Astrocyte (in vitro differentiated cells and primary cell): Measurements from ENCODE around the gene EPS8L1. TPM values are rescaled to one million over a fixed set of nuclear protein-coding genes. Genes with fewer than 3 reads are reported as not detected.

ENCODE experiments used
- DNase-seq: peaks from one replicate; pipeline ENCODE4 v3.0.0-alpha.2; 2010; ENCODE audit warnings: low read depth
- FAIRE-seq: peaks from 2 replicates; lab custom pipeline; 2011; peaks lifted over from hg19 to GRCh38; lab: Jason Lieb, UNC
- H2AFZ ChIP-seq: 2 replicates; pipeline ENCODE4 v1.6.0; 2012; ENCODE audit warnings: low read depth, low read length, inconsistent platforms
- H3K27ac ChIP-seq: 2 replicates; pipeline ENCODE4 v1.5.1; 2011; ENCODE audit warnings: low read depth, low read length, inconsistent platforms
- H3K27me3 ChIP-seq: 2 replicates; pipeline ENCODE4 v1.6.0; 2011; ENCODE audit warnings: low read length, inconsistent platforms; ENCODE audit not compliant: insufficient read depth
- H3K36me3 ChIP-seq: 2 replicates; pipeline ENCODE4 v1.5.1; 2011; ENCODE audit warnings: low read length, inconsistent platforms; ENCODE audit not compliant: insufficient read depth
- H3K4me1 ChIP-seq: 2 replicates; pipeline ENCODE4 v1.5.1; 2011; ENCODE audit warnings: low read length, inconsistent platforms; ENCODE audit not compliant: insufficient read depth
- H3K4me2 ChIP-seq: 2 replicates; pipeline ENCODE4 v1.6.0; 2012; ENCODE audit warnings: low read length, inconsistent platforms
- H3K4me3 ChIP-seq: 2 replicates; pipeline ENCODE4 v1.5.1; 2011; ENCODE audit warnings: low read depth, mild to moderate bottlenecking, low read length, inconsistent platforms; ENCODE audit not compliant: insufficient read depth
- H3K79me2 ChIP-seq: 2 replicates; pipeline ENCODE4 v1.6.0; 2012; ENCODE audit warnings: mild to moderate bottlenecking, low read length, inconsistent platforms; ENCODE audit not compliant: insufficient read depth
- H3K9ac ChIP-seq: 2 replicates; pipeline ENCODE4 v1.6.0; 2012; ENCODE audit warnings: mild to moderate bottlenecking, low read length, inconsistent platforms
- H3K9me3 ChIP-seq: 2 replicates; pipeline ENCODE4 v1.5.1; 2012; ENCODE audit warnings: low read depth, mild to moderate bottlenecking, low read length, inconsistent platforms; ENCODE audit not compliant: insufficient read depth
- H4K20me1 ChIP-seq: 2 replicates; pipeline ENCODE4 v1.6.0; 2012; ENCODE audit warnings: low read length, inconsistent platforms; ENCODE audit not compliant: insufficient read depth
- H3K27ac Mint-ChIP-seq: one replicate; pipeline ENCODE4 v1.8.0; 2021; ENCODE audit warnings: mild to moderate bottlenecking, mixed read lengths; ENCODE audit not compliant: unreplicated experiment
- H3K27me3 Mint-ChIP-seq: one replicate; pipeline ENCODE4 v1.8.0; 2021; ENCODE audit warnings: low read depth, mixed read lengths; ENCODE audit not compliant: unreplicated experiment
- H3K36me3 Mint-ChIP-seq: one replicate; pipeline ENCODE4 v1.8.0; 2021; ENCODE audit warnings: low read depth, mixed read lengths; ENCODE audit not compliant: unreplicated experiment
- H3K4me1 Mint-ChIP-seq: one replicate; pipeline ENCODE4 v1.8.0; 2021; ENCODE audit warnings: low read depth, mixed read lengths; ENCODE audit not compliant: unreplicated experiment
- H3K4me3 Mint-ChIP-seq: one replicate; pipeline ENCODE4 v1.8.0; 2021; ENCODE audit warnings: mild to moderate bottlenecking, moderate library complexity, mixed read lengths; ENCODE audit not compliant: unreplicated experiment
- H3K9me3 Mint-ChIP-seq: one replicate; pipeline ENCODE4 v1.8.0; 2021; ENCODE audit warnings: mild to moderate bottlenecking, mixed read lengths; ENCODE audit not compliant: unreplicated experiment
- EZH2 ChIP-seq: IDR thresholded peaks from 2 replicates; pipeline ENCODE4 v1.6.1; 2012; ENCODE audit warnings: mild to moderate bottlenecking, low read length, inconsistent platforms; ENCODE audit not compliant: insufficient read depth
- total RNA-seq: library from RNA; stranded (reverse); gene quantifications from 2 replicates; pipeline ENCODE4 v1.2.1, GENCODE V29; 2021
- TF ChIP-seq, protein P1 (sequence below): IDR thresholded peaks from 2 replicates; pipeline ENCODE4 v1.5.1; 2011; ENCODE audit warnings: low read depth, mild to moderate bottlenecking, inconsistent platforms, low read length, moderate library complexity; ENCODE audit not compliant: insufficient read depth

Gene EPS8L1
- total RNA-seq, 1 donor from 2014 or later = 9.2 TPM

DNA sequence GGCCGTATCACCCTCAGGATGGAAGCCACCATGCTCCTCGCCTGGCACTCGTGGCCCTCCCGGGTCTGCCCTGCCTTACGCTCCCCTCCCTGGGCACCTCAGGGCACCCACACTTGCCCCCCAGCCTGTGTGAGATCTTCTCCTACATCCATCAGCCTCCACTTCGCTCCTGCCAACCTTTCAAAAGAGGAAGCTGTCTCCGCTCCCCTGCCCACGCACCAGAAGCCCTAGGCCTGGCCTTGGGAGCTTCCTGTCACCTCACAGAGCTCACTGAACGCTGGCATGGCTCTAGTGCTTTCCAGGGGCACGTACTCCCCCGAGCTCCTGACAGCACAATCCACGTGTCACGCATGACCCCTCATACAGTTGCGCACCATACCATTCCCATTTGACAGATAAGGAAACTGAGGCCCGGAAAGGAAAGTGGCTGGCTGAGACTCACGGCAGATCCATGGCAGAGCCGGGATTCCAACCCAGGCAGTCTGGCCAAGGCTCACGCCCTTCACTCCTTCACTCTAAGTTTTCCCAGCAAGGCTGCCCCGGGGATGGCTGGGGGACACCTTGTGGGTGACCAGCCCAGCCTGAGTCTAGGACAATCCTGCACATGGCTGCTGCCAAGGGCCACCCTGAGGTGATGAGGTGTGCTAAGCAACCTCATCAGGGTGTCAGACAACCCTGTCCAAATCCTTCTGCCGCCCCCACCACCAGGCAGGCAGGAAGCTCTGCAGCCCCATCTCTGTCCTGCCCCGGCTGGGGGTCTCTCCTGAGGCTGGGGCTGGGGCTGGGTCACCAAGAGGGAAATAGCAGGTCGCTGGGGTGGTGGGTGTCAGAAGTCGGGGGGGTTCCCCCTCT, 22.4 kb downstream of the EPS8L1 start:
- no peaks in the 10 kb centered on the region for H3K4me1 ChIP-seq
- H3K27me3 ChIP-seq = no peaks in the 10 kb centered on the region
- FAIRE-seq (no peak), DNase-seq (no peak)
- H3K79me2 ChIP-seq = peaks cover 8% of the 10 kb centered on the region
- H3K9me3 Mint-ChIP-seq = peaks cover under 1% of the 10 kb centered on the region
- H3K27ac Mint-ChIP-seq = no peak overlapping the region
- H3K4me1 Mint-ChIP-seq = no peaks in the 10 kb centered on the region
- peaks cover 6% of the 10 kb centered on the region for H3K36me3 ChIP-seq
- no peak overlapping the region for H2AFZ ChIP-seq
- H3K4me3 Mint-ChIP-seq = no peak overlapping the region
- no peaks in the 10 kb centered on the region for H3K27me3 Mint-ChIP-seq
- H3K9ac ChIP-seq = no peak overlapping the region
- peaks cover 18% of the 10 kb centered on the region for H3K36me3 Mint-ChIP-seq
- no peaks in the 10 kb centered on the region for H3K9me3 ChIP-seq
- no peak overlapping the region for H3K4me2 ChIP-seq
- H3K4me3 ChIP-seq = no peak overlapping the region
- no peak overlapping the region for H3K27ac ChIP-seq
- H4K20me1 ChIP-seq = peaks cover 34% of the 10 kb centered on the region
- TF ChIP-seq, protein P1, sequence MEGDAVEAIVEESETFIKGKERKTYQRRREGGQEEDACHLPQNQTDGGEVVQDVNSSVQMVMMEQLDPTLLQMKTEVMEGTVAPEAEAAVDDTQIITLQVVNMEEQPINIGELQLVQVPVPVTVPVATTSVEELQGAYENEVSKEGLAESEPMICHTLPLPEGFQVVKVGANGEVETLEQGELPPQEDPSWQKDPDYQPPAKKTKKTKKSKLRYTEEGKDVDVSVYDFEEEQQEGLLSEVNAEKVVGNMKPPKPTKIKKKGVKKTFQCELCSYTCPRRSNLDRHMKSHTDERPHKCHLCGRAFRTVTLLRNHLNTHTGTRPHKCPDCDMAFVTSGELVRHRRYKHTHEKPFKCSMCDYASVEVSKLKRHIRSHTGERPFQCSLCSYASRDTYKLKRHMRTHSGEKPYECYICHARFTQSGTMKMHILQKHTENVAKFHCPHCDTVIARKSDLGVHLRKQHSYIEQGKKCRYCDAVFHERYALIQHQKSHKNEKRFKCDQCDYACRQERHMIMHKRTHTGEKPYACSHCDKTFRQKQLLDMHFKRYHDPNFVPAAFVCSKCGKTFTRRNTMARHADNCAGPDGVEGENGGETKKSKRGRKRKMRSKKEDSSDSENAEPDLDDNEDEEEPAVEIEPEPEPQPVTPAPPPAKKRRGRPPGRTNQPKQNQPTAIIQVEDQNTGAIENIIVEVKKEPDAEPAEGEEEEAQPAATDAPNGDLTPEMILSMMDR = no peak
- no peak for TF ChIP-seq EZH2

DNA sequence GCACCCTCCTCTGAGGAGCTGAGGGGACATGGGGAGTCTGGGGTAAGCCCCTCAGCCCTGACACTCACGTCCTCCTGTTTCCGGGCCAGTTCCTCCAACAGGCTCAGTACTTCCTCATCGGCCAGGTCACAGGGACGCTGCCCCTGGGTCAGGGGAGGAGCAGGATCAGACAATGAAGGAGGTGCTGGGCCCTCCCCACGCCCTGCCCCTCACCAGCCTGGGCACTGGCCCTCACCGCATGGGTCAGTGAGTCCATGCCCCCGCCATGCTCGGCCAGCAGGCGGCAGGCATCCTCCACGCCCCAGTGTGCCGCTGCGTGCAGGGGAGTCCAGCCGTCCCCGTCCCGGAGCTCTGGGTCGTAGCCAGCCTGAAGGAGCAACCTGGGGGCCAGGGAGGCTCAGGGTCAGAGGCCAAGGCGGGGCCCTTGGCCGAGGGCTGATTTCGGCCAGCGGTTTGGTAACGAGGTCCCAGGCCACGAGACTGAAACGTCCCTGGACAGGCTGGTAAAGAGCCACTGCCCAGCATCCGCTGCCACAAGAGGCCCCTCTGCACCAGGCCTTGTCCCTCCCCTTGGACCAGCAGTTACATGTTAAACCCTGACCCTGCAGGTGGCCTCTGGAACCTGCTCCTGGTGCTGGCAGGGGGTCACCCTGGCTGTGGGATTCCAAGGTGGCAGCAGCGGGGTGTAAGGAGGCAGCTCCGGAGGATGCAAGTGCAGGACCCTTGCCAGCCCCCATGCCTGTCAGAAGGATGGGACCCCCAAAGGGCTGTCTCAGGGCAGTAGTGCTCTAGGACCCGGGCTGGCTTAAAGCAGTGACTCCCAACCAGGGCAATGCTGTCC, 23.3 kb downstream of the EPS8L1 start:
- H3K9me3 Mint-ChIP-seq = peaks cover 2% of the 10 kb centered on the region
- H3K36me3 Mint-ChIP-seq = peaks cover 23% of the 10 kb centered on the region
- no peak overlapping the region for H3K27ac ChIP-seq
- no peak overlapping the region for H3K4me3 Mint-ChIP-seq
- no peaks in the 10 kb centered on the region for H3K4me1 Mint-ChIP-seq
- H3K27me3 Mint-ChIP-seq = no peaks in the 10 kb centered on the region
- H3K9me3 ChIP-seq = peaks cover 4% of the 10 kb centered on the region
- DNase-seq (no peak), FAIRE-seq (no peak)
- H3K27ac Mint-ChIP-seq = no peak overlapping the region
- H3K27me3 ChIP-seq = no peaks in the 10 kb centered on the region
- TF ChIP-seq, protein P1 = no peak
- TF ChIP-seq EZH2 = no peak
- peaks cover 39% of the 10 kb centered on the region for H4K20me1 ChIP-seq
- peaks cover 13% of the 10 kb centered on the region for H3K79me2 ChIP-seq
- H3K4me1 ChIP-seq = no peaks in the 10 kb centered on the region
- no peak overlapping the region for H3K9ac ChIP-seq
- H2AFZ ChIP-seq = no peak overlapping the region
- H3K4me3 ChIP-seq = no peak overlapping the region
- H3K4me2 ChIP-seq = no peak overlapping the region
- H3K36me3 ChIP-seq = peaks cover 10% of the 10 kb centered on the region
